OCI-LY1 (cell line): ENCODE measurements around the gene OR2V1.

ENCODE experiments used
- EZH2 ChIP-seq: fragments of 200-600 bp; sonication (generic), shearing (Covaris generic); IDR thresholded peaks from 2 replicates; pipeline ENCODE4 v1.8.0; 2017; ENCODE audit warnings: borderline replicate concordance, mixed run types, mild to moderate bottlenecking, antibody characterized with exemption, low read length, moderate library complexity, mixed read lengths
- TF ChIP-seq, protein P1 (sequence below): fragments of 200-600 bp; sonication (generic), shearing (Covaris generic); IDR thresholded peaks from 2 replicates; pipeline ENCODE4 v1.5.1; 2017; ENCODE audit warnings: mild to moderate bottlenecking, antibody characterized with exemption, low read length, moderate library complexity, mixed read lengths

DNA sequence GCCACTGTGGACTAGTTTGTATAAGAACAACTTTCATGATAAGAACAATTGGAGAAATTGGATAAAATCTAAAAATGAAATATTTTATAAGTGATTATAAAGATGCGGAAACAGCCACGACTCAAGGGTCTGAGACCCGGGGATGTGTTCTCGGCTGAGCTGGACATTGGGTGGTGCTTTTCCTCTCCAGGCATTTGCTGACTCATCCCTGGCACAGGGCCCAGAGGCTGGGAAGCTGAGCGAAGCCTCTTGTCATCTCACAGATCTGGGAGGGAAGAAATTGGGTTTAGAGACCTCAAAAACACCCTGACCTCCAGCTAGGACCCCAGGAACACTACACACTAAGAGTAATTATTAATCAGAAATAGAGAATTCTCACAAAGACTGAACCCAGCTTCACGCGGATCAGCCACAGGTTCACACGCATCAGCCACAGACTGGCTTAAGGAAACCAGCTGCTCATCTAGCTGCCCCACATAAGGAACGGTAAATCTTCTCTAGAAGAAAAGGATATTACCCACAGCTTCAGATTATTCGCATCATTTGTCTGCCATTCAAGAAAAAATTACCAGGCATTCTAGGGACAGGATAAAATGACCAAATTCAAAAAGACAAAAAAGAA is 2.8 kb upstream of the OR2V1 start:
- TF ChIP-seq, protein P1, sequence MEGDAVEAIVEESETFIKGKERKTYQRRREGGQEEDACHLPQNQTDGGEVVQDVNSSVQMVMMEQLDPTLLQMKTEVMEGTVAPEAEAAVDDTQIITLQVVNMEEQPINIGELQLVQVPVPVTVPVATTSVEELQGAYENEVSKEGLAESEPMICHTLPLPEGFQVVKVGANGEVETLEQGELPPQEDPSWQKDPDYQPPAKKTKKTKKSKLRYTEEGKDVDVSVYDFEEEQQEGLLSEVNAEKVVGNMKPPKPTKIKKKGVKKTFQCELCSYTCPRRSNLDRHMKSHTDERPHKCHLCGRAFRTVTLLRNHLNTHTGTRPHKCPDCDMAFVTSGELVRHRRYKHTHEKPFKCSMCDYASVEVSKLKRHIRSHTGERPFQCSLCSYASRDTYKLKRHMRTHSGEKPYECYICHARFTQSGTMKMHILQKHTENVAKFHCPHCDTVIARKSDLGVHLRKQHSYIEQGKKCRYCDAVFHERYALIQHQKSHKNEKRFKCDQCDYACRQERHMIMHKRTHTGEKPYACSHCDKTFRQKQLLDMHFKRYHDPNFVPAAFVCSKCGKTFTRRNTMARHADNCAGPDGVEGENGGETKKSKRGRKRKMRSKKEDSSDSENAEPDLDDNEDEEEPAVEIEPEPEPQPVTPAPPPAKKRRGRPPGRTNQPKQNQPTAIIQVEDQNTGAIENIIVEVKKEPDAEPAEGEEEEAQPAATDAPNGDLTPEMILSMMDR: no peak
- TF ChIP-seq EZH2: no peak
